Limb (tissue), 2 donors: ENCODE measurements around the gene POU4F3.
"Not testable (repeated sequence)": the region's sequence is repeated elsewhere in the genome, so short reads cannot be mapped to it uniquely, and the experiment has no call there.

Source experiments
- DNase-seq, 2 donors: peaks; one replicate each; pipeline ENCODE4 v3.0.0-alpha.2; 2016; ENCODE audit errors: extremely low spot score in 2 of 2

POU4F3 gene, protein sequence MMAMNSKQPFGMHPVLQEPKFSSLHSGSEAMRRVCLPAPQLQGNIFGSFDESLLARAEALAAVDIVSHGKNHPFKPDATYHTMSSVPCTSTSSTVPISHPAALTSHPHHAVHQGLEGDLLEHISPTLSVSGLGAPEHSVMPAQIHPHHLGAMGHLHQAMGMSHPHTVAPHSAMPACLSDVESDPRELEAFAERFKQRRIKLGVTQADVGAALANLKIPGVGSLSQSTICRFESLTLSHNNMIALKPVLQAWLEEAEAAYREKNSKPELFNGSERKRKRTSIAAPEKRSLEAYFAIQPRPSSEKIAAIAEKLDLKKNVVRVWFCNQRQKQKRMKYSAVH

GRCh38 chr5:146338774-146339714 is at the start of gene POU4F3:
TSS of gene POU4F3 (plus strand) at chr5:146338839. CDS start at chr5:146339113, 274 bp downstream.
- peak in 1 of 2 donors; percentile 57 for DNase-seq

GRCh38 chr5:146290318-146290717 is 48.3 kb upstream of the POU4F3 start:
- DNase-seq = no peak

- DNase-seq = peak in 1 of 2 donors; percentile 44
Measured at GRCh38 chr5:146291421-146292074, 47.1 kb upstream of the POU4F3 start.

- no peak for DNase-seq
Measured at GRCh38 chr5:146296245-146296644, 42.4 kb upstream of the POU4F3 start.

- not testable (repeated sequence) for DNase-seq
Measured at GRCh38 chr5:146298920-146299319, 39.7 kb upstream of the POU4F3 start.

- no peak for DNase-seq
Measured at GRCh38 chr5:146301626-146302025, 37.0 kb upstream of the POU4F3 start.

DNA sequence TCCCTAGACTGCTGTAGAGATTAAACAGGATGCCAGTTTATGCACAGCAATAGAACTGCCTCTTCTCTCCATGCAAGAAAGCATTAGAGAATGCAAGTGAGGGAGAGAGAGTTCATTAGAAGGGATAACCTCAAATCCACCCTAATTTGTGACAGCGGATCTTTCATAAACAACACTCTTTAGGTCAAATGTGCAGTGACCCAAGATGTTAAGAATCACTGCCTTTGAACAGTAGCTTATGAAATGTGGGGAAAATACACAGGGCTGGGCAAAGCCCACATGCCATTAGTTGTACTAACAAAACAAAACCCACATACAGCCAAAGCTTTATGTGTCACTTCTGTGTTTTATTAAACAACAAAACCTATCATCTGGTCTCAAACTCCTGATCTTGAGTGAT is 36.2 kb upstream of the POU4F3 start:
- no peak for DNase-seq

- no peak for DNase-seq
Measured at GRCh38 chr5:146306838-146307237, 31.8 kb upstream of the POU4F3 start.

DNA sequence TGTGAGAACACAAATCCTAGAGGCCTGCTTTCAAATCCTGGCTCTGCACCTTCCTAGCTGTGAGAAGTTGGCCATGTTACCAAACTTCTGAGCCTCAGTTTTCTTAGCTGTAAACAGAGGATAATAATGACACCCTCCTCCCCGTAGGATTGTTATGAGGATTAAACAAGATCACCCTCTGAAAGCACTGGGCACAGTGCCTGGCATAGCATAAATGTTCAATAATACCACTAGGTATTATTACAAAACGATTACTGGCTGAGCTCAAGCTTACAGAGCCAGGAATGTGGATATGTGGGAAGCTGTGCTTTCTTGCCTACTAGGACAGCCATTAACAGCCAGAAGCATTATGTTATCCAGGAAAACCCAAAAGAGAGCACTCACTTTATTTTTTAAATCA is 30.8 kb upstream of the POU4F3 start:
- DNase-seq = no peak

DNA sequence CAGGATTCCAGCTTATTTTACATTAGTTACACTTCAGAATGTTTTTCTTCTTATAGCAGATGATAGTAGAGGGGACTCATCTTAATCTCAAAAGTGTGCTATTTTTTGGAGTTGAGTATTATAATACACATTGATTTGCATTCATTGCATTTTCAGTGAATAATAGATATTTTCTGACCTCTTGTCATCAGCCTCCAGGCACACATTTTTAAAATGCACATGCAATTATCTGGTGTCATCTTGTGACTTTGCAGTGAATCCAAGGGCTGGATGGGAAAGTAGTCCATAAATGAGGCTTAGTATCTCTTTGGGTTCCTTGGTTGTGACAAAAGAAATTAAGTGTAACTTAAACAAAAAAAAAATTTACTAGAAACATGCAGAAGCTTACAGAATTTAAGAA is 28.1 kb upstream of the POU4F3 start:
- DNase-seq = no peak

GRCh38 chr5:146311278-146311677 is 27.4 kb upstream of the POU4F3 start:
- DNase-seq = no peak

- no peak for DNase-seq
Measured at GRCh38 chr5:146313027-146313426, 25.6 kb upstream of the POU4F3 start.

GRCh38 chr5:146321571-146321970 is 17.1 kb upstream of the POU4F3 start:
- DNase-seq = no peak

GRCh38 chr5:146327257-146327870 is 11.3 kb upstream of the POU4F3 start:
- DNase-seq = no peak

- no peak for DNase-seq
Measured at GRCh38 chr5:146327989-146328388, 10.7 kb upstream of the POU4F3 start.

GRCh38 chr5:146329697-146330096 is 8.9 kb upstream of the POU4F3 start:
- no peak for DNase-seq

GRCh38 chr5:146331423-146331822 is 7.2 kb upstream of the POU4F3 start:
- no peak for DNase-seq

- peak in 1 of 2 donors; percentile 32 for DNase-seq
Measured at GRCh38 chr5:146334074-146334533, 4.5 kb upstream of the POU4F3 start.

DNA sequence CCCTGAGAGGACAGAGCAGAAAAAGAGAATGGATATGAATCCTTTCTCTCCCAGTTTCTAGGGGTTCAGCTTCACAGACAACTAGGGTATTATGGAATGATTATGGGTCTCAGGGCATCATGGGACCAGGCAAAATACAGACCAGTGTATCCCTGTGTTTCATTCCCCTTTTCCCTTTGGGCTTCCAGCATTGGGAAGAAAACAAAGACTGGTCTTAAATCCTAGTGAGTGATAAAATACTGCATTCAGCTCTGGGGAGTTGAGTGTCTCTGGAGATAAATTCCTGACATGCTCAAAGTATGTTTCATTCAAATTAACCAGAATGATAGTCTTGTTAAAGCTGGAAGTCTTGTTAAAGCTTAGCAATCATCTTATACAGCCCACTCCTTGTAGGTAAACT is 2.4 kb upstream of the POU4F3 start:
- no peak for DNase-seq

GRCh38 chr5:146337264-146337904 is 1.3 kb upstream of the POU4F3 start:
- DNase-seq = no peak

GRCh38 chr5:146337928-146338327 is 711 bp upstream of the POU4F3 start:
- DNase-seq = no peak
